ENCODE data around the gene CORO1C. TPM values are rescaled to one million over a fixed set of nuclear protein-coding genes. Genes with fewer than 3 reads are reported as not detected.

The CORO1C gene
- total RNA-seq, 1 donor from 2014 or later = 59.6 TPM

DNA sequence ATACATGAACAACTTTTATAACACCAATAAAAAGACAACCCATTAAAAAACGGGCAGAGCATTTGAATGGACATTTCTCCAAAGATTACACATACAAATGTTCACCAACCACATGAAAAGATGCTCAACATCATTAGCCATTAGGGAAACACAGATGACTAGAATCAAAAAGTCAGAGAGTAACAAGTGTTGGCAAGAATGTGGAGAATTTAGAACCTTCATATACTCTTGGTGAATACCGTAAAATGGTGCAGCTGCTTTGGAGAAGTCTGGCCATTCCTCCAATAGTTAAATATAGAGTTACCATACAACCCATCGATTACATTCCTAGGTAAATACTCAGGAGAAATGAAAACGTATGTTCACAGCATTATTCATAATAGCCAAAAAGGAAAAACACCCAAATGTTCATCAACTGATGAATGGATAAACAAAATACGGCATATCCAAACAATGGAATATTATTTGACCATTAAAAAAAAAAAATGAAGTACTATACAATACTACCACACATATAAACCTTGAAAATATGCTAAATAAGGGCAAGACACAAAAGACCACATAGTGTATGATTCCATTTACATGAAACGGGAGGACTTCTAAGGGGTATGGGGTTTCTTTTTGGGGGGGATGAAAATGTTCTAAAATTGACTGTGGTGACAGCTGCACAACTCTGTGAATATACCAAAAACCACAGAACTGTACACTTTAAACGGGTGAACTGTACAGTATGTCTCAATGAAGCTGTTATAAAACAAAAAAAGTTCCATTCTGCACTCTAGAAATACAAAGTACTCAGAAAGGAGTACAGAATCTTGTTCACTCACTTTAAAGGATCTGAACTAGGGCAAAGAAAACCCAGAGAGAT lies 3.2 kb downstream of the CORO1C start:
- H3K27ac ChIP-seq (replicated peaks) = peak overlapping the region; percentile 97
- H3K36me3 ChIP-seq = no peaks in the 10 kb centered on the region
- TF ChIP-seq, protein P1, sequence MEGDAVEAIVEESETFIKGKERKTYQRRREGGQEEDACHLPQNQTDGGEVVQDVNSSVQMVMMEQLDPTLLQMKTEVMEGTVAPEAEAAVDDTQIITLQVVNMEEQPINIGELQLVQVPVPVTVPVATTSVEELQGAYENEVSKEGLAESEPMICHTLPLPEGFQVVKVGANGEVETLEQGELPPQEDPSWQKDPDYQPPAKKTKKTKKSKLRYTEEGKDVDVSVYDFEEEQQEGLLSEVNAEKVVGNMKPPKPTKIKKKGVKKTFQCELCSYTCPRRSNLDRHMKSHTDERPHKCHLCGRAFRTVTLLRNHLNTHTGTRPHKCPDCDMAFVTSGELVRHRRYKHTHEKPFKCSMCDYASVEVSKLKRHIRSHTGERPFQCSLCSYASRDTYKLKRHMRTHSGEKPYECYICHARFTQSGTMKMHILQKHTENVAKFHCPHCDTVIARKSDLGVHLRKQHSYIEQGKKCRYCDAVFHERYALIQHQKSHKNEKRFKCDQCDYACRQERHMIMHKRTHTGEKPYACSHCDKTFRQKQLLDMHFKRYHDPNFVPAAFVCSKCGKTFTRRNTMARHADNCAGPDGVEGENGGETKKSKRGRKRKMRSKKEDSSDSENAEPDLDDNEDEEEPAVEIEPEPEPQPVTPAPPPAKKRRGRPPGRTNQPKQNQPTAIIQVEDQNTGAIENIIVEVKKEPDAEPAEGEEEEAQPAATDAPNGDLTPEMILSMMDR (IDR thresholded peaks at IDR 0.05; ENCODE audit: borderline replicate concordance) = no peak
- no peaks in the 10 kb centered on the region for H3K9me3 ChIP-seq (replicated peaks)
- H3K27me3 ChIP-seq (ENCODE audit: low read depth) = no peaks in the 10 kb centered on the region
- H3K4me3 ChIP-seq = peak overlapping the region; percentile 90
- intact Hi-C loops (cut with micrococcal nuclease) = loop anchor here (5.0 kb wide), 1 partner anchor 36 kb away; no protein-coding TSS in a partner anchor
- peaks cover 90% of the 10 kb centered on the region for H3K4me1 ChIP-seq
- no peak for DNase-seq

DNA sequence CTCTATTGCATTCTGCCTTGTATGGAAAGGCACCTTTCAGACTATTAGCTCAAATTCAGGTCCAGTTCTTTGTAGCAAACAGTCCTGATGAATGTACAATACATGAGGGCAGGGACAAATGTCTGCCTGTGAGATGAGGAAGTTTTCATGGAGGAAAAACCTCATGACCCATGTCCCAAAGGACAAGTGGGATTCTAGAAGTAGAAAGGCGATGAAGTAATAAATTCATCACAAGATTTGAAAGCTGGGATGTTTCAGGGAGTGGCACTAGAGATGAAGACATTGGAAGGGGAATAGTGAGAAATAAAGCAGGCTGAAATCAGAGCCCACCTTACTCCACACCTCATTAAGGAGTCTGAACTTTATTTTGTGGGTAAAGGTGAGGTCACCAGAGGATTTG lies 4.2 kb downstream of the CORO1C start:
- H3K27me3 ChIP-seq (ENCODE audit: low read depth) = no peaks in the 10 kb centered on the region
- H3K27ac ChIP-seq (replicated peaks) = no peak overlapping the region
- no peak overlapping the region for H3K4me3 ChIP-seq
- no peak for DNase-seq
- intact Hi-C loops (cut with micrococcal nuclease) = loop anchor here (5.0 kb wide), 1 partner anchor 35 kb away; no protein-coding TSS in a partner anchor
- TF ChIP-seq, protein P1 (IDR thresholded peaks at IDR 0.05; ENCODE audit: borderline replicate concordance) = no peak
- H3K9me3 ChIP-seq (replicated peaks) = no peaks in the 10 kb centered on the region
- peaks cover 93% of the 10 kb centered on the region for H3K4me1 ChIP-seq
- H3K36me3 ChIP-seq = no peaks in the 10 kb centered on the region

DNA sequence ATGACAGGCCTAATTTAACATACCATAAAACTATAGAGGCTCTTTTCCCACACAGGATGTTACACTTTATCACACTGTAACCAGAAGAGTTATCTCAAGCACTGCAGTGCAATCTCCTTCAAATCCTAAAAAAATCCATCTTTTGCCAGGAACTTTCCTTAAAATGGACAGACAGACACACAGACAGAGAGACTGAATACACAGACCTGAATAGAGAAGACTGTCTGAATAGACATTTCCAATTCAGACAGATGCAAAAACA lies 6.5 kb downstream of the CORO1C start:
- intact Hi-C loops (cut with micrococcal nuclease) = loop anchor here (5.0 kb wide), 1 partner anchor 33 kb away; no protein-coding TSS in a partner anchor
- TF ChIP-seq, protein P1 (IDR thresholded peaks at IDR 0.05; ENCODE audit: borderline replicate concordance) = no peak
- H3K27me3 ChIP-seq (ENCODE audit: low read depth) = no peaks in the 10 kb centered on the region
- no peak for DNase-seq
- H3K4me1 ChIP-seq = peaks cover 94% of the 10 kb centered on the region
- H3K27ac ChIP-seq (replicated peaks) = peak overlapping the region; percentile 60
- no peaks in the 10 kb centered on the region for H3K36me3 ChIP-seq
- H3K9me3 ChIP-seq (replicated peaks) = no peaks in the 10 kb centered on the region
- H3K4me3 ChIP-seq = no peak overlapping the region

DNA sequence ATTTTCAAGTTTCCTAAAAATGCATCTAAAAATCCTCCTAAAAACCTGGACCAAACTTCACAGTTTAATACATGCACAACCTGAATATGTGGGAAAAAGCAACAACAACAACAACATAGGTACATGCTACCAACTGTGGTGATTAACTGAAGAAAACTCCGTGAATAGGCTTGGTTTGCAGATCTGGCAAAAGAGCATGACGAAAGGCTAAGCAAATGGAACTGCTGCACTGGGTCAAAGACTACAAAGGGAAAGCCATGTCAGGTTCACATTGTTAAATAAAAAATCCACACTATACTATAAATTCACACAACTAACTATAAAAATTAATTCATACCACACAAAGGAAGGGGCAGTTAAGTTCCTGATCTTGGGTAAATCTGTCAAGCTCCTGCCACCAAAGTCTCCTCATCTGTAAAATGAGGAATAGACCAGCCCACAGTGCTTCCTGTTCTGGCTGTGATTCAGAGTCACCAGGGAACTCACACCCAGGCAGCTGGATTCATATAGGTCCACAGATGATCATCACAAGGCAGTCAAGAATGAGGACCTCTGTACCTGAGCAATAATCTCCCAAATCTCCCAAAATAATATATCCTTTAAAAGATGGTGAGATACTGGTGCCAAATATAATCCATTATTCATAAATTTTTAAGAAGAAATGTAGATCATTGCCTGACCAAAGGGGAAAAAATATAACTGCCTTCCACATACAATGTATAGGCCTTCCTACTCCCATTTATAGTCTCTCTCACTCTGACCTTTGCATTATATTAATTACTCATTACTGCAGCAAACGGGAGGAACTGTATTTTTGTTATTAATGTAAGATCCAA lies 7.0 kb downstream of the CORO1C start:
- TF ChIP-seq, protein P1 (IDR thresholded peaks at IDR 0.05; ENCODE audit: borderline replicate concordance) = no peak
- H3K27me3 ChIP-seq (ENCODE audit: low read depth) = no peaks in the 10 kb centered on the region
- DNase-seq = no peak
- H3K27ac ChIP-seq (replicated peaks) = peak overlapping the region; percentile 60
- no peak overlapping the region for H3K4me3 ChIP-seq
- no peaks in the 10 kb centered on the region for H3K36me3 ChIP-seq
- H3K9me3 ChIP-seq (replicated peaks) = no peaks in the 10 kb centered on the region
- intact Hi-C loops (cut with micrococcal nuclease) = no loop called here
- peaks cover 94% of the 10 kb centered on the region for H3K4me1 ChIP-seq

DNA sequence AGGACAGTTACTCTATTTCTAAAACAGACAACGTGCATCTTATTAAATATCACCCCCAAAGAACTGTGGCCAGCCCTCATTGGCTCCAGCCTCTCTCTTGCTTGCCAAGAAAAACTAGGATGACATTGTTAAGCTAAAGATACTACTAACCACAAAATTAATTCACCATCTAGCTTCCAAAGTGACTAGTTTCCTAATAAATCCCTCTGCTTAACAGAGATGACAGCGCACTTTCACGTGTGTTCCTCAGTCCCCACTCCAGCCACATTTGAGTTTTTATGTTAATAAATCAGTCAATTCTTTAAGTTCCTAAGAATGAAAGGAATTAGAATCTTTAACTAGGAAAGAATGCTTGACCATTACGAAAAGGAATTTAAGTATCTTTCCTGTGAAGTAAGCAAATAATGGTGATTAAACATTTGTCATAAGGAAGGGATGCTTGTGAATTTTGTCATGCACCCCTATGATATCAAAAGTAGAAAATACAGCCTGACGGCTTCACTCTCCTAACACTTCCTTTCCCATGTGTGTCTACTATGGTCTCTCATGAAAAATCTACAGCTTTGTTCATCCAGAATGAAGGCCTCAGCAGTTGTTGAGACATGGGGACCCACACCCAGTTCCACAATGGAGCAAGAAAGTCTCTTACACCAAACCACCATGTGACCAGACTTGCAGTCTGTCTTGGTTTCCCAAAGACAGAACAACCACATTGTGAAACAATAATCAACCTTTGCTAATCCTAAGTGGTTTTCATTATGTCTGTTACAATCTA lies 8.1 kb downstream of the CORO1C start:
- Histone ChIP-seq H3K9me3 (replicated peaks) (no peaks in the 10 kb centered on the region), H3K36me3 (no peaks in the 10 kb centered on the region), H3K4me1 (peaks cover 94% of the 10 kb centered on the region), H3K27ac (replicated peaks) (peak overlapping the region; percentile 60), H3K4me3 (peak overlapping the region; percentile 7), H3K27me3 (ENCODE audit: low read depth) (no peaks in the 10 kb centered on the region)
- intact Hi-C loops (cut with micrococcal nuclease) = no loop called here
- TF ChIP-seq, protein P1 (IDR thresholded peaks at IDR 0.05; ENCODE audit: borderline replicate concordance) = no peak
- DNase-seq = no peak
